Left lung (tissue), 10 donors: ENCODE results near the gene RTTN. TPM values are rescaled to one million over a fixed set of nuclear protein-coding genes. Genes with fewer than 3 reads are reported as not detected.

Source experiments
- ATAC-seq: fragments of 200-7000 bp; cut with Tn5 transposase; one replicate; pipeline ENCODE4 v1.9.1; 2020; ENCODE audit warnings: moderate library complexity
- DNase-seq, 4 donors: peaks; one replicate each; pipeline ENCODE4 v3.0.0-alpha.2; 2013 to 2020
- H3K27ac ChIP-seq, 2 donors: fragments of 200-600 bp; sonication (generic) in 1 of 2; one replicate each; pipeline versions ENCODE4 v1.5.0 to v1.8.0; 2020 to 2021
- H3K27me3 ChIP-seq, 2 donors: fragments of 200-600 bp; sonication (generic) in 1 of 2; one replicate each; pipeline versions ENCODE4 v1.5.0 to v1.8.0; 2020 to 2021
- H3K36me3 ChIP-seq, 2 donors: fragments of 200-600 bp; sonication (generic) in 1 of 2; one replicate each; pipeline versions ENCODE4 v1.5.0 to v1.8.0; 2020 to 2021
- H3K4me1 ChIP-seq, 2 donors: fragments of 200-600 bp; one replicate each; pipeline ENCODE4 v1.8.0; 2021
- H3K4me3 ChIP-seq, 2 donors: fragments of 200-600 bp; sonication (generic) in 1 of 2; one replicate each; pipeline versions ENCODE4 v1.5.0 to v1.8.0; 2020 to 2021; ENCODE audit warnings: mild to moderate bottlenecking in 1 of 2
- H3K9me3 ChIP-seq, 2 donors: fragments of 200-600 bp; sonication (generic) in 1 of 2; one replicate each; pipeline versions ENCODE4 v1.5.0 to v1.8.0; 2020 to 2021
- intact Hi-C, 2 donors: fragments of 100-400 bp; cut with DNase I; formaldehyde crosslinking; loops; one replicate each; pipeline versions ENCODE4 v1.11.2 to v1.14.2; 2022
- polyA plus RNA-seq, 6 donors: library from polyadenylated mRNA; unstranded; fragments of 120-200 nt; gene quantifications; one replicate each; pipeline ENCODE4 v1.2.1, GENCODE V29; 2013; ENCODE audit not compliant: insufficient read length in 6 of 6
- total RNA-seq, 2 donors: library from RNA; stranded (reverse); fragmentation: NEBNext Ultra II Directional; extraction: Animal tissue kit (Norgen Biotek cat#: 25700); gene quantifications; one replicate each; pipeline ENCODE4 v1.2.1, GENCODE V29; 2021
- TF ChIP-seq, protein P1 (sequence below), 2 donors: fragments of 200-600 bp; sonication (generic) in 1 of 2; IDR thresholded peaks; one replicate each; pipeline versions ENCODE4 v1.5.0 to v1.8.0; 2021; ENCODE audit warnings: antibody characterized with exemption in 2 of 2
- donor health status: DM: no; HTN: yes; CAD: no.
- donor health status: DM: no; HTN: no; CAD: no.

RTTN gene
- total and polyA plus RNA-seq, 8 donors: 9.8 to 25.4 (median 21.1) TPM

DNA sequence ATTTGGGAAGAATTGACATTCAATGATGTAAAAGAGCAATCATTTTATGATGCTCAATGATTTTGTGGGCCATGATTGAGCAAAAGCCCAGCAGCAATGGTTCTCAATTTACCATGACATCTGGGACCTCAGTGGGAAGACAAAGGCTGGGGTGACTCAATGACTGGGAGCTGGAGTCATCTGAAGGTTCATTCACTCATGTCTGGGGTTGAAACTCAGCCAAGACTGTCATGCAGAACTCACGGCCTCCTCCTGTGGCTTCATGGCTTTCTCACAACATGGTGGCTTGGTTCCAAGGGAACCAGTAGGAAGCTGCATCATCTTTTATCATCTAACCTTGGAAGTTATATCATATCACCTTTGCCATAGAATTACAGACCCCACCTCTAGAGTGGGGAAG, 212.7 kb downstream of the RTTN start:
- ATAC-seq (no peak), DNase-seq (no peak)
- Histone ChIP-seq H3K27ac (no peak overlapping the region), H3K4me3 (no peak overlapping the region), H3K4me1 (no peaks in the 10 kb centered on the region), H3K27me3 (no peaks in the 10 kb centered on the region), H3K9me3 (peaks cover 0 to 18% of the 10 kb centered on the region in 2 donors), H3K36me3 (no peaks in the 10 kb centered on the region)
- TF ChIP-seq, protein P1, sequence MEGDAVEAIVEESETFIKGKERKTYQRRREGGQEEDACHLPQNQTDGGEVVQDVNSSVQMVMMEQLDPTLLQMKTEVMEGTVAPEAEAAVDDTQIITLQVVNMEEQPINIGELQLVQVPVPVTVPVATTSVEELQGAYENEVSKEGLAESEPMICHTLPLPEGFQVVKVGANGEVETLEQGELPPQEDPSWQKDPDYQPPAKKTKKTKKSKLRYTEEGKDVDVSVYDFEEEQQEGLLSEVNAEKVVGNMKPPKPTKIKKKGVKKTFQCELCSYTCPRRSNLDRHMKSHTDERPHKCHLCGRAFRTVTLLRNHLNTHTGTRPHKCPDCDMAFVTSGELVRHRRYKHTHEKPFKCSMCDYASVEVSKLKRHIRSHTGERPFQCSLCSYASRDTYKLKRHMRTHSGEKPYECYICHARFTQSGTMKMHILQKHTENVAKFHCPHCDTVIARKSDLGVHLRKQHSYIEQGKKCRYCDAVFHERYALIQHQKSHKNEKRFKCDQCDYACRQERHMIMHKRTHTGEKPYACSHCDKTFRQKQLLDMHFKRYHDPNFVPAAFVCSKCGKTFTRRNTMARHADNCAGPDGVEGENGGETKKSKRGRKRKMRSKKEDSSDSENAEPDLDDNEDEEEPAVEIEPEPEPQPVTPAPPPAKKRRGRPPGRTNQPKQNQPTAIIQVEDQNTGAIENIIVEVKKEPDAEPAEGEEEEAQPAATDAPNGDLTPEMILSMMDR (IDR thresholded peaks at IDR 0.05): no peak
- intact Hi-C loops: no loop called here

DNA sequence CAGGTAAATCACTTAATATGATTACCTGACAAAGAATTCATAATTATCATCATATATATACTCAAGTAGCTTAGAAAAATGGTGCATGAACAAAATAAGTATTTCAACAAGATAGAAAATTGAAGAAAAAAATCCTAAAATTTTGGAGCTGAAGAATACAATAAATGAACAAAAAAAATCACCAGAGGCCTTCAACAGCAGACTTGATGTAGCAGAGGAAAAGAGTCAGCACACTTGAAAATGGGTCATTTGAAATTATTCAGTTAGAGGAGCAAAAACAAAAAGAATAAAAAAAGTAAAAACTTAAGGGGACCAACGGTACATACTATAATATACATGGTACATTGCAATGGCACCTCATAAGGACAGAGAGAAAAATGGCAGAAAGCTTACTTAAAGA, 217.6 kb downstream of the RTTN start:
- Histone ChIP-seq H3K4me1 (no peaks in the 10 kb centered on the region), H3K27ac (no peak overlapping the region), H3K36me3 (no peaks in the 10 kb centered on the region), H3K27me3 (no peaks in the 10 kb centered on the region), H3K4me3 (no peak overlapping the region), H3K9me3 (peaks cover 0 to 23% of the 10 kb centered on the region in 2 donors)
- DNase-seq (no peak), ATAC-seq (no peak)
- TF ChIP-seq, protein P1 (IDR thresholded peaks at IDR 0.05): no peak
- intact Hi-C loops: no loop called here

DNA sequence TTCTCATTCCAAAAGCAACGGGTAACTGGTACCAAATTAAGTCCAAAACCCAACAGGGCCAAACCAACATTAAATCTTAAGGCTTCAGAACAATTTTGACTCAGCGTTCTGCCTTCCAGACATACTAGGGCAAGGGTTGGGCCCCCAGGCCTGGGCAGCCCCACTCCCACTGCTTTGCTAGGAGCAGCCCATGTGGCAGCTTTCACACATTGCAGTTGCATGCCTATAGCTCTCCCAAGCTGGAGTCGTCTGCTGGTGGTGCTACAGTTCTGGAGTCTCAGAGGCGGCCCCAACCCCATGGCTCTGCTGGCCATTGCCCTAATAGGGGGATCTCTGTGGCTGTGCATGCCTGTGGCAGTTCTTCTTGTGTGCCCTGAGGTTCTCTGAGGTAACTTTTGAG, 220.2 kb downstream of the RTTN start:
- ATAC-seq (no peak), DNase-seq (no peak)
- Histone ChIP-seq H3K4me3 (no peak overlapping the region), H3K27ac (no peak overlapping the region), H3K27me3 (no peaks in the 10 kb centered on the region), H3K36me3 (no peaks in the 10 kb centered on the region), H3K9me3 (peaks cover 0 to 23% of the 10 kb centered on the region in 2 donors), H3K4me1 (no peaks in the 10 kb centered on the region)
- TF ChIP-seq, protein P1 (IDR thresholded peaks at IDR 0.05): no peak
- intact Hi-C loops: no loop called here

DNA sequence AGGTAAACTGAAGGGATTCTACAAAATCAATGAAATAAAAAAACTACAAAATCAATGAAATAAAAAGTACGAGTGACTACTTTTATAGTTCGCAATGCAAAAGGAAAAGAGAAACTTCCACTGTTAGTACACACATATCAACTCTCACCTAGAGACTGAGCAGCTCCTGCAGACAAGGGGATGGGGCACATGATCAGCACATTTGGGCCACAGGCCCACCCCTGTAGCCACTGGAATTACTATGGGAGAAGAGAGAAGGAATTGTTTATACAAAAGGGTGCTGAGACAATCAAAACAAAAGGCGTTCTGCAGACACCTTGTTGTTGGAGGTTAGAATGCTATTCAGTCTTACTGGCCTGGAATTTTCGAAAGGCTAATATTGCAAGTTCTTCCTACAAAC, 223.1 kb downstream of the RTTN start:
- H3K27ac ChIP-seq: no peak overlapping the region
- peaks cover 0 to 10% of the 10 kb centered on the region in 2 donors for H3K36me3 ChIP-seq
- H3K9me3 ChIP-seq: peaks cover 0 to 4% of the 10 kb centered on the region in 2 donors
- no peaks in the 10 kb centered on the region for H3K4me1 ChIP-seq
- TF ChIP-seq, protein P1 (IDR thresholded peaks at IDR 0.05): no peak
- intact Hi-C loops: no loop called here
- H3K27me3 ChIP-seq: no peaks in the 10 kb centered on the region
- DNase-seq (no peak), ATAC-seq (no peak)
- no peak overlapping the region for H3K4me3 ChIP-seq

DNA sequence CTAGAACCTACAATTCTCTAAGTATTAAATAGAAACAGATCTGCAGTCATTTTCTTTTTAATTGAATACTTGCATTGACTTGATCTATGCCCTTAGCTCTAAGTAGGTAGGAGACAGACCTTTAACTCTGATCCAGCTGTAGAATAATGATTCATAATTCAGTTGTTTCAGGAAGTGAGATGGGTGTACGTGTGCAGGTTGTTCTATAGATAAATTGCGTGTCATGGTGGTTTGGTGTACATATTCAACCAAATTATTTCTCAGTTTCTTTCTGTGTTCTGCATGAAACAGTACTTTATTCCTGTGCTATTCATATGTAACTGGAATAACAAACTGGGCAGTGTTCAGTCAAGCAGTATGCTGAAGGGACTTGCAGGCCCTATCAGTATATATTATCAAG, 223.5 kb downstream of the RTTN start:
- Histone ChIP-seq H3K4me3 (no peak overlapping the region), H3K9me3 (peaks cover 0 to 8% of the 10 kb centered on the region in 2 donors), H3K36me3 (peaks cover 0 to 10% of the 10 kb centered on the region in 2 donors), H3K27me3 (no peaks in the 10 kb centered on the region), H3K4me1 (no peaks in the 10 kb centered on the region), H3K27ac (no peak overlapping the region)
- intact Hi-C loops: no loop called here
- TF ChIP-seq, protein P1 (IDR thresholded peaks at IDR 0.05): no peak
- no peak for ATAC-seq
- DNase-seq: no peak
